CD4-positive, alpha-beta T cell (primary cell): ENCODE measurements around the gene ZNF428. TPM values are rescaled to one million over a fixed set of nuclear protein-coding genes. Genes with fewer than 3 reads are reported as not detected.

ENCODE experiments used
- ATAC-seq: fragments of 200-7000 bp; cut with Tn5 transposase; one replicate; pipeline ENCODE4 v1.10.0; 2022; ENCODE audit warnings: mild to moderate bottlenecking; ENCODE audit not compliant: poor library complexity
- CTCF ChIA-PET: fragments of 350-600 bp; sonication (Branson Sonifier 250); formaldehyde crosslinking; loops from one replicate; lab custom pipeline; 2021; ENCODE audit warnings: antibody characterized with exemption, inconsistent platforms; lab: Charles Lee
- POLR2A ChIA-PET: fragments of 350-600 bp; sonication (Branson Sonifier 250); formaldehyde crosslinking; loops from one replicate; lab custom pipeline; 2021; ENCODE audit warnings: antibody characterized with exemption, inconsistent platforms; lab: Charles Lee
- DNase-seq, 14 experiments: peaks; one replicate each; pipeline ENCODE4 v3.0.0-alpha.2; 2013 to 2020; ENCODE audit warnings: mixed read lengths in 2 of 14
- H3K27ac ChIP-seq, 2 donors: one replicate each; pipeline versions ENCODE4 v1.5.1 to v1.7.0; 2013; ENCODE audit warnings: low read length in 2 of 2, low read depth in 1 of 2, mild to moderate bottlenecking in 1 of 2
- H3K27me3 ChIP-seq, 2 experiments: 1 replicate in 1 of 2; 2 replicates in 1 of 2; pipeline versions ENCODE4 v1.6.1 to v1.7.0; 2013; ENCODE audit warnings: low read length in 2 of 2, control low read depth in 1 of 2, mild to moderate bottlenecking in 1 of 2, moderate library complexity in 1 of 2; ENCODE audit not compliant: insufficient read depth in 2 of 2, control insufficient read depth in 1 of 2
- H3K36me3 ChIP-seq: one replicate; pipeline ENCODE4 v1.6.1; 2013; ENCODE audit warnings: low read length, control low read depth; ENCODE audit not compliant: insufficient read depth
- H3K4me1 ChIP-seq: one replicate; pipeline ENCODE4 v1.6.1; 2013; ENCODE audit warnings: low read length, control low read depth; ENCODE audit not compliant: insufficient read depth
- H3K4me3 ChIP-seq: one replicate; pipeline ENCODE4 v1.5.1; 2013; ENCODE audit warnings: mild to moderate bottlenecking, low read length, moderate library complexity
- H3K9me3 ChIP-seq, 2 experiments: 1 replicate in 1 of 2; 2 replicates in 1 of 2; pipeline versions ENCODE4 v1.6.1 to v1.7.0; 2013; ENCODE audit warnings: low read length in 2 of 2, mild to moderate bottlenecking in 2 of 2, control low read depth in 1 of 2, moderate library complexity in 1 of 2; ENCODE audit not compliant: control insufficient read depth in 1 of 2, insufficient read depth in 1 of 2
- H3K27ac Mint-ChIP-seq: one replicate; pipeline ENCODE4 v1.8.0; 2020; ENCODE audit warnings: mixed read lengths
- H3K27me3 Mint-ChIP-seq: one replicate; pipeline ENCODE4 v1.8.0; 2021; ENCODE audit warnings: mixed read lengths
- H3K36me3 Mint-ChIP-seq: one replicate; pipeline ENCODE4 v1.8.0; 2021; ENCODE audit warnings: low read depth, mixed read lengths
- H3K4me1 Mint-ChIP-seq: one replicate; pipeline ENCODE4 v1.8.0; 2021; ENCODE audit warnings: low read depth, mixed read lengths
- H3K4me3 Mint-ChIP-seq: one replicate; pipeline ENCODE4 v1.8.0; 2020; ENCODE audit warnings: mild to moderate bottlenecking, mixed read lengths
- H3K9me3 Mint-ChIP-seq: one replicate; pipeline ENCODE4 v1.8.0; 2020; ENCODE audit warnings: mixed read lengths
- CTCF ChIP-seq: fragments of 200-600 bp; IDR thresholded peaks from one replicate; pipeline ENCODE4 v1.8.0; 2022; ENCODE audit warnings: antibody characterized with exemption, mild to moderate bottlenecking
- intact Hi-C, 2 experiments: fragments of 100-400 bp; cut with DNase I in 1 of 2; cut with micrococcal nuclease in 1 of 2; formaldehyde crosslinking; loops; one replicate each; pipeline versions ENCODE4 v1.15.1 to v1.9.0; 2023 to 2025; cut with DNase I, micrococcal nuclease
- total RNA-seq, 174 experiments: library from RNA in 2 of 174; stranded (reverse) in 2 of 174; gene quantifications; one replicate each; pipeline ENCODE4 v1.2.3 and lab custom pipeline; 2021 to 2026

ZNF428 gene
- total RNA-seq, 2 experiments from 2014 or later = 22.3 to 24.8 TPM

GRCh38 chr19:43658494-43658893 lies 39.1 kb upstream of the ZNF428 start:
- H3K9me3 ChIP-seq = peaks cover 0 to 24% of the 10 kb centered on the region in 2 experiments
- H3K9me3 Mint-ChIP-seq = peaks cover 10% of the 10 kb centered on the region
- H3K36me3 ChIP-seq = peaks cover 16% of the 10 kb centered on the region
- DNase-seq = no peak
- no peak overlapping the region for H3K27ac Mint-ChIP-seq
- intact Hi-C loops = no loop called here
- ATAC-seq = no peak
- H3K4me3 ChIP-seq = no peak overlapping the region
- no peaks in the 10 kb centered on the region for H3K27me3 ChIP-seq
- H3K4me3 Mint-ChIP-seq = no peak overlapping the region
- CTCF ChIA-PET = no interaction called here
- H3K36me3 Mint-ChIP-seq = peaks cover 54% of the 10 kb centered on the region
- POLR2A ChIA-PET = interaction anchor here (1.6 kb wide), 1 partner anchor 10 kb away, joined by 6 read pairs; no protein-coding TSS in a partner anchor
- H3K4me1 Mint-ChIP-seq = no peaks in the 10 kb centered on the region
- no peaks in the 10 kb centered on the region for H3K27me3 Mint-ChIP-seq
- TF ChIP-seq CTCF = no peak
- peaks cover under 1% of the 10 kb centered on the region for H3K4me1 ChIP-seq
- no peak overlapping the region for H3K27ac ChIP-seq

- Histone ChIP-seq H3K27me3 (no peaks in the 10 kb centered on the region), H3K4me3 (no peak overlapping the region), H3K4me1 (no peaks in the 10 kb centered on the region), H3K36me3 (peaks cover 16% of the 10 kb centered on the region), H3K27ac (no peak overlapping the region), H3K9me3 (peaks cover 0 to 24% of the 10 kb centered on the region in 2 experiments)
- TF ChIP-seq CTCF = no peak
- Mint-ChIP-seq H3K27me3 (no peaks in the 10 kb centered on the region), H3K4me3 (no peak overlapping the region), H3K36me3 (peaks cover 59% of the 10 kb centered on the region), H3K9me3 (peaks cover 10% of the 10 kb centered on the region), H3K27ac (no peak overlapping the region), H3K4me1 (no peaks in the 10 kb centered on the region)
- DNase-seq (no peak), ATAC-seq (no peak)
- POLR2A ChIA-PET = interaction anchor here (1.6 kb wide), 1 partner anchor 10 kb away, joined by 6 read pairs; no protein-coding TSS in a partner anchor
- CTCF ChIA-PET = no interaction called here
- intact Hi-C loops = no loop called here
Observed at GRCh38 chr19:43658001-43658400, 38.6 kb upstream of the ZNF428 start.

GRCh38 chr19:43656436-43656835 lies 37.0 kb upstream of the ZNF428 start:
- Mint-ChIP-seq H3K27me3 (no peaks in the 10 kb centered on the region), H3K27ac (no peak overlapping the region), H3K9me3 (peaks cover 10% of the 10 kb centered on the region), H3K36me3 (peaks cover 60% of the 10 kb centered on the region), H3K4me1 (no peaks in the 10 kb centered on the region), H3K4me3 (no peak overlapping the region)
- Histone ChIP-seq H3K27me3 (no peaks in the 10 kb centered on the region), H3K4me3 (no peak overlapping the region), H3K9me3 (peaks cover 0 to 24% of the 10 kb centered on the region in 2 experiments), H3K27ac (no peak overlapping the region), H3K36me3 (peaks cover 21% of the 10 kb centered on the region), H3K4me1 (no peaks in the 10 kb centered on the region)
- ATAC-seq = no peak
- ChIA-PET CTCF (no interaction called here), POLR2A (interaction anchor here (1.2 kb wide), 1 partner anchor 12 kb away, joined by 3 read pairs; no protein-coding TSS in a partner anchor)
- no peak for DNase-seq
- intact Hi-C loops = no loop called here
- no peak for TF ChIP-seq CTCF
